Transverse colon (tissue), 4 donors: ENCODE measurements around the gene TTC39A. TPM values are rescaled to one million over a fixed set of nuclear protein-coding genes. Genes with fewer than 3 reads are reported as not detected.

Experiments used
- DNase-seq: peaks from one replicate; pipeline ENCODE4 v3.0.0-alpha.2; 2019
- H3K27ac ChIP-seq, 4 donors: fragments of 200-600 bp; sonication (generic); 2 replicates each; pipeline ENCODE4 v1.5.1; 2016 to 2018; ENCODE audit warnings: inconsistent platforms in 4 of 4
- H3K27me3 ChIP-seq: fragments of 200-600 bp; sonication (generic); 2 replicates; pipeline ENCODE4 v1.5.1; 2017; ENCODE audit warnings: inconsistent platforms
- H3K36me3 ChIP-seq, 4 donors: fragments of 200-600 bp; sonication (generic); 2 replicates each; pipeline ENCODE4 v1.5.1; 2017 to 2019; ENCODE audit warnings: inconsistent platforms in 4 of 4
- H3K4me1 ChIP-seq, 4 donors: fragments of 200-600 bp; sonication (generic); 2 replicates each; pipeline ENCODE4 v1.5.1; 2017 to 2020; ENCODE audit warnings: inconsistent platforms in 4 of 4
- H3K4me3 ChIP-seq, 4 donors: fragments of 200-600 bp; sonication (generic); 1 replicate in 1 of 4; 2 replicates in 3 of 4; pipeline versions ENCODE4 v1.5.1 to v1.6.1; 2017 to 2019; ENCODE audit warnings: inconsistent platforms in 4 of 4
- H3K9me3 ChIP-seq, 2 donors: fragments of 200-600 bp; sonication (generic); 2 replicates each; pipeline ENCODE4 v1.5.1; 2017 to 2019; ENCODE audit warnings: inconsistent platforms in 2 of 2
- CTCF ChIP-seq, 5 experiments: fragments of 200-600 bp in 3 of 5; fragments of 450-650 bp in 2 of 5; sonication (generic) in 3 of 5; IDR thresholded peaks; 1 replicate in 2 of 5; 2 replicates in 3 of 5; pipeline ENCODE4 v1.5.1; 2016 to 2017; ENCODE audit warnings: antibody characterized with exemption in 5 of 5, inconsistent platforms in 3 of 5, mild to moderate bottlenecking in 2 of 5, moderate library complexity in 1 of 5
- EP300 ChIP-seq: sonication (generic); formaldehyde crosslinking; IDR thresholded peaks from one replicate; pipeline ENCODE4 v1.6.1; 2017; ENCODE audit warnings: antibody characterized with exemption, low read depth
- POLR2A ChIP-seq: fragments of 450-650 bp; IDR thresholded peaks from one replicate; pipeline ENCODE4 v1.6.1; 2016; ENCODE audit warnings: antibody characterized with exemption, mild to moderate bottlenecking, moderate library complexity
- POLR2AphosphoS5 ChIP-seq, 3 donors: sonication (generic); formaldehyde crosslinking; IDR thresholded peaks; one replicate each; pipeline ENCODE4 v1.6.1; 2016; ENCODE audit warnings: antibody characterized with exemption in 3 of 3
- WGBS, 2 donors: methylation state at CpG; one replicate each; pipeline ENCODE4 v1.1.5; 2018; ENCODE audit warnings: low coverage in 1 of 2; 5-methylcytosine and 5-hydroxymethylcytosine counted together
- in situ Hi-C, 4 donors: fragments of 200-750 bp; cut with MboI; loops; one replicate each; pipeline versions ENCODE4 v1.15.0 to v1.15.1; 2017; ENCODE audit warnings: low sequenced_read_pairs in 3 of 4, low pct_ligation_motif_present in 1 of 4, low pct_unique_long_range_greater_than_20kb in 1 of 4
- intact Hi-C: fragments of 100-400 bp; cut with DNase I; formaldehyde crosslinking; loops from one replicate; pipeline ENCODE4 v1.15.1; 2023; ENCODE audit warnings: low total_unique reads
- total RNA-seq, 4 donors: library from RNA; depleted of rRNA; stranded (reverse); fragments of >200 nt; gene quantifications; one replicate each; pipeline ENCODE4 v1.1.0, GENCODE V29; 2016

Gene TTC39A
- total RNA-seq, 4 donors from 2014 or later, result 41.8 to 96.1 (median 73.0) TPM

DNA sequence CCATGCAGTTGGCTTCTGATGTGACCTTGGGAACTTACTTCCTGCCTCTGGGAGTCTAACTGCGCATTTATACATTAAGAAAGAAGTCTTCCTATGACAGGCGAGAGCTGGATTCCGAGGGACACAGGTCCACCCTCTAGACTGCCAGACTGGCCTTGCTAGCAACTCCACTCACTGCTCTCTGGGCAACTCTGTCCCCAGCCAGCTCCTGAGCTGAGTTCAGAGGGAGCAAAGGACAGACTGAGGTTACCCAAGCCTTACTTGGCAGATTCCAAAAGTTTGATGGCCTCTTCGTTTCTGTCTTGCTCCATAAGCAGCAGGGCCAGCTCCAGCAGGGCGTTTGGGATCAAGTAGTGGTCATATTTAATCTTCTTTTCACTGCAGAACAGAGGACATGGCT lies 41.8 kb downstream of the TTC39A start:
- WGBS, 2 donors, result 86% methylated on average over 5 of the region's 5 CpGs; no CpG with 5 or more reads in 1 of the 2 donors
- Histone ChIP-seq H3K4me3 (no peak overlapping the region), H3K27ac (no peak overlapping the region), H3K9me3 (no peaks in the 10 kb centered on the region), H3K36me3 (no peaks in the 10 kb centered on the region), H3K27me3 (no peaks in the 10 kb centered on the region), H3K4me1 (peaks cover 0 to 7% (median 0%) of the 10 kb centered on the region in 4 donors)
- DNase-seq, result no peak
- in situ Hi-C loops, result no loop called here
- intact Hi-C loops, result loop anchor here (5.0 kb wide), 1 partner anchor 714 kb away; no protein-coding TSS in a partner anchor
- TF ChIP-seq CTCF (IDR thresholded peaks at IDR 0.05), result no peak
- no peak for TF ChIP-seq EP300
- TF ChIP-seq POLR2A, result no peak
- TF ChIP-seq POLR2AphosphoS5 (IDR thresholded peaks at IDR 0.05), result no peak

- in situ Hi-C loops, result no loop called here
- Histone ChIP-seq H3K36me3 (no peaks in the 10 kb centered on the region), H3K4me3 (no peak overlapping the region), H3K9me3 (no peaks in the 10 kb centered on the region), H3K27ac (no peak overlapping the region), H3K4me1 (peaks cover 0 to 7% (median 0%) of the 10 kb centered on the region in 4 donors), H3K27me3 (no peaks in the 10 kb centered on the region)
- WGBS, 2 donors, result 95% methylated on average over 8 of the region's 8 CpGs; no CpG with 5 or more reads in 1 of the 2 donors
- intact Hi-C loops, result loop anchor here (5.0 kb wide), 1 partner anchor 714 kb away; no protein-coding TSS in a partner anchor
- no peak for DNase-seq
- TF ChIP-seq CTCF (IDR thresholded peaks at IDR 0.05) (no peak), POLR2A (no peak), EP300 (no peak), POLR2AphosphoS5 (IDR thresholded peaks at IDR 0.05) (no peak)
Observed at GRCh38 chr1:51287966-51288365, 42.4 kb downstream of the TTC39A start.

GRCh38 chr1:51285055-51285454 lies 45.3 kb downstream of the TTC39A start:
- Histone ChIP-seq H3K36me3 (no peaks in the 10 kb centered on the region), H3K27me3 (no peaks in the 10 kb centered on the region), H3K4me1 (peaks cover 0 to 7% (median 0%) of the 10 kb centered on the region in 4 donors), H3K4me3 (no peak overlapping the region), H3K9me3 (no peaks in the 10 kb centered on the region), H3K27ac (no peak overlapping the region)
- intact Hi-C loops, result loop anchor here (5.0 kb wide), 1 partner anchor 717 kb away; no protein-coding TSS in a partner anchor
- no peak for DNase-seq
- in situ Hi-C loops, result no loop called here
- WGBS, 2 donors, result 67 to 69% methylated on average over 1 of the region's 1 CpG
- TF ChIP-seq POLR2A, result no peak
- no peak for TF ChIP-seq EP300
- TF ChIP-seq POLR2AphosphoS5 (IDR thresholded peaks at IDR 0.05), result no peak
- TF ChIP-seq CTCF (IDR thresholded peaks at IDR 0.05), result no peak

DNA sequence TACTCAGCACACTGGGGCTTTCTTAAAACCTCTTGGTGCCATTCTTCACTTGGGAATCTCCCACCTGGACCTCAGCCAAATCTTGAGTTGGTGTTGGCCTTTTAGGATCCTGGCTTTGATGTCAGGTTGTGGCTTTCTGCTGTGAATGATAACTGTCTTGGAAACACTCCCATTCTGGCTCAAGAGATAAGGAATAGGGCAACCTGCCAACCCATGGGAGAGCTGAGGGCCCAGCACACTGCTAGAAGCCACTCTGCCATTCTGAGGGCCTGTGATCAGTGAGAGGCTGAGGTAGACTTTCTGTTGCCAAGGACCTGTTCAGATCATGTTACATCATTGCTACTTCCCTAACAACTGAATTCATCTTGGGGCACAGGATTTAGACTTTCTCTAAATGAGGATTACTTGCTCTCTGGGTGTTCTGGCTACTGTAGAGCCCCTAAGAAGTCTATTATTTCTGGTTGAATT lies 45.8 kb downstream of the TTC39A start:
- peaks cover 0 to 7% (median 0%) of the 10 kb centered on the region in 4 donors for H3K4me1 ChIP-seq
- H3K4me3 ChIP-seq, result no peak overlapping the region
- no peaks in the 10 kb centered on the region for H3K36me3 ChIP-seq
- H3K27me3 ChIP-seq, result no peaks in the 10 kb centered on the region
- no peak overlapping the region for H3K27ac ChIP-seq
- H3K9me3 ChIP-seq, result no peaks in the 10 kb centered on the region
- in situ Hi-C loops, result no loop called here
- DNase-seq, result peak; percentile 33
- TF ChIP-seq EP300 (no peak), POLR2AphosphoS5 (IDR thresholded peaks at IDR 0.05) (no peak), CTCF (IDR thresholded peaks at IDR 0.05) (no peak), POLR2A (no peak)
- intact Hi-C loops, result no loop called here
